Measurements from ENCODE around the gene DIS3L2.

GRCh38 chr2:232336241-232336736 is 374.8 kb downstream of the DIS3L2 start:
- TF ChIP-seq CTCF (IDR thresholded peaks at IDR 0.05 in 4 of 5, conservative IDR thresholded peaks at IDR 0.05 in 1 of 5) (no peak), POLR2A (IDR thresholded peaks at IDR 0.05) (no peak)

Measured in gastrocnemius medialis (tissue), 4 donors.